ENCODE results near the gene HDAC8.
"Not testable (repeated sequence)": the region's sequence is repeated elsewhere in the genome, so short reads cannot be mapped to it uniquely, and the experiment has no call there.

Gene HDAC8

DNA sequence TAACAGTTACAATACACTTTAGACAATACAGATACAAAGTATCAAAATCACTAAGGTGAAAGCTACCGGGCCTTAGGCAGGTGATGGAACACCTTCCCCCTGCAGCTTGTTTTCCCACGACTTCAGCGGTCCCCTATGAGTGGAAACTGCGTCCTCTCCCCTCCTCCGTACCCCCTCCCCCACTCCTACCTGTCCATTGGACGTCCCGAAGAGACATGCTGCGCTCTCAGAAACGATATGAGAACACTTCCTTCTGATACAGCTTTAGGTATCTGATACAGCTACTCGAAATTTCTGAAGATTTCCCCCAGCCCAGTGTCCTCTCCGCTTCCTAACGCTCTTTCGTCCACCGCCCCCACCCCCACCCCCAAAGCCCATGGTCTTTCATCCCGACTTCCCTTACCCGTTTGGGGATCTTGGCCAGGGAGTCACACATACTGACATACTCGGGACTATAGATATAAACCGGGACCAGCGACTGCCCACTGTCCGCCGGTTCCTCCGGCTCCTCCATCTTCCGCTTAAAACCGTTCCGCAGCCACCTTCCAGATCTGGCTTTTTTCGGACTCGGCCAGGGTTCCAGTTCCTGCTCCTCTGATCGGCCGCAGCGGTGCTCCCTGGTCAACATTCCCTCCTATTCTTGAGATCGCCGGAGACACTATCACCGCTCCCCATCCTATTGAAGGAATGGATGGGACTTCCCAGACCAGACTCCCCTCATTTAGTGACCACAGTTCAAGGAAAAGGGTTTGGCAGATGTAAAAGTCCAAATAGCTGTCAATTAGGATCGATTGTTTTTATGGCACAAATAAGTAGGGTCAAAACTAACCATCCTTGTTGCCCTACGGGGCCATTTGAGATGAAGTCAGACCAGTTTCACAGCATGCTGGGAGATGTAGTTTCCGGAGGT lies at the start of gene HDAC8:
Gene HDAC8 (minus strand): TSS at position 596 of the 910 bp plus-strand sequence. CDS start 82 bp downstream, at position 514.
- DNase-seq = peak; percentile 84 to 85
- no peak for TF ChIP-seq GATA1 (IDR thresholded peaks at IDR 0.05; ENCODE audit: low read depth, low read length)
- peak; percentile 34 for TF ChIP-seq POLR2A (IDR thresholded peaks at IDR 0.05; ENCODE audit: low read length)

DNA sequence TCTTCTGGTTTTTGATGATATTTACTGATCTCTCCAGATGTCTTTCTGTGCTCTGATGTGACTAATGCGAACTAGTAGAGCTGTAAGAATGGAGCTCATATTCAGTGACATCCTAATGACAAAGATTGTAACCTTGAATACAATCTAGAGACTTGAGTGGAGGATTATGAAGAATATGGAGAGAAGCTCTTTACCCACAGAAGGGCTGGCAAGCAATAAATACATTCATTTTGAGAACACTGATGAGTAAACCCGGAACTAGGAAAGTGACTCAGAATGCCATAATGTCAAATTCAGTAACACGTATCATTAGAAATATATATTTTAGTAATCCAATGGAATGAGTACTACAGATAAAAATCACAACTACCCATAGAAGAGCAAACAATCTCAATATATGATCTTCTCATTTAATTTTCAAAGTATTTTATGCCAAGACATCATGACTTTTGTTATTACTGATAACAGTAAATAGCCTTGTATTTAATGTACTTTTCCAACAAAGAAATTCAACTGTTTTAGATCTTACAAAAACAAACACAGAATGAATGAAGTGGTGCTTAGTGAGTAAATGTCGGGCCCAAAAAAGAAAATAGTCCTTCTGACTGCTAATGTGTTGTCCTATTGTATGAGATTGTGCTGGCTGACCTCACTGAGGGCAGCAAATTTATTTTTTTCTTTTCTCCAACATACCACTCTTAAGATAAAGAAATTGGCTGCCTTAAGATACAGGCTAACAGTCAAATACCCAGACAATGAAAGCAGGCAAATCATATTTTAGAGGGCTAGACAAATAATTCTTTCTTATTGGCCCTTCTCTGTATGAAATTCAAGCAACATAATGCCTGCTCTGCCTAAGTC lies 49.2 kb upstream of the HDAC8 start:
- DNase-seq = no peak
- TF ChIP-seq GATA1 (IDR thresholded peaks at IDR 0.05; ENCODE audit: low read depth, low read length) (no peak), POLR2A (IDR thresholded peaks at IDR 0.05; ENCODE audit: low read length) (no peak)

DNA sequence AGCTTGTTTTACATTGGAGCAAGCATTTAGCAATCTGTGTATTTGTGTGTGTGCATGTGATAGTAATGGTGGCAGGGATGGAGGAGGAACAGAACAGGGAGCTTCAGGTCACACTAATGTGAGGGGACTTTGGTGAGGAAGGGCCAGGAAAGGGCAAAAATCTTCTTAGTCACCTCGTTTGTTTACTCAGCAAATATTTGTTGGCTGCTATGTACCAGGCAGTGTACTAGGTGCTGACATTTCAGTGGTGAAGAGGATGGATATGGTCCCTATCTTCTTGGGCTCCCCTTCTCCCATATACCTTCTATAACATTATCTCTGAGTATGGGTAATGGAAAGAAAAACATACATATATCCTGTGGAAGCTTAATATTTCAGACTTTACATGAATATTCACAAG lies 48.5 kb upstream of the HDAC8 start:
- no peak for DNase-seq
- TF ChIP-seq GATA1 (IDR thresholded peaks at IDR 0.05; ENCODE audit: low read depth, low read length) = no peak
- TF ChIP-seq POLR2A (IDR thresholded peaks at IDR 0.05; ENCODE audit: low read length) = no peak

DNA sequence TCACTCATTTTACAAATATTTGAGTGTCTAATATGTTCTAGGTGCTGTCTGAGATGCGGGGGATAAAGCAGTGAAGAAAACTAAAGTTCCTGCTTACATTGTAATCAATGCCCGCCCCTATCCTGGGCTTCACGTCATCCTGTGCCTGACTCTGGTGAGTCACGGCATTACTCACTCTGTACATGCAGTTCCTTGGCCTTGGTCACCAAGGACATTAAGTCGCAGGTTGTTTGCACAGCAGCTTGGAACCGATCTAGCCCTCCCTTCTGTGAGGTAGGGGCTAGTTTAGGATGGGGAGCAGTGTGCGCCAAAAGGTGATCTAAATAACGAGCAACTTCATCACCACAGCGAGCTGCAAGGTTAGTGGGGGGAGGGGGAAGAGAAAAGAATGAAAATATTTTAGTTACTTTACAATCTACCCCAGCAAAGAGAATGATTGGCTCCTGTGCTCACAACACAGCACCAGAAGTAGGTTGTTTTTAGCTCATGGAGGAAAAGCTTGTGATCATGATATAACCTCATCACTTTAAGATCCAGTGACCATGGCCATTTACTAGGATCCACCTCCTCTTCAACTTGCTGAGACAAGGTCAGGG lies 48.0 kb upstream of the HDAC8 start:
- DNase-seq = peak in 1 of 2 experiments; percentile 41
- no peak for TF ChIP-seq GATA1 (IDR thresholded peaks at IDR 0.05; ENCODE audit: low read depth, low read length)
- TF ChIP-seq POLR2A (IDR thresholded peaks at IDR 0.05; ENCODE audit: low read length) = no peak

DNA sequence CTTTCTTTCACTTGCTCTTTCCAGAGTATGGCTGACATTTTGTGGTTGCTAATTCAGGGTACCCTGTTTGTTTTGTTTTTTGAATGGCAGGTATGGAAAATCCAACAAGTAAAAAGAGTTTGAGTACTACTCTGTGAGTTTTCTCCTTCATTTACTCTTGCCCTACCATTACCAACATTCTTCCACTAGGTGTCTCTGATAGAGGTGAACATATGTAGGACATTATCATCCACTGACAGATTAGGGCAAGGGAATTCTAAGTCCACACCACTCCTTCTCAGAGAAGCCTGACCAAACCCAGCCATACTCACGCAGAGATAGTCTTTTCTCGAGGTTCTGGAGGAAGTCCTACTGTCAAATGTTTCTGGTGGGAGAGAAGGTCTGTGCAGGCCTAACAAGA lies 36.7 kb upstream of the HDAC8 start:
- DNase-seq = peak; percentile 0 to 3
- TF ChIP-seq GATA1 (IDR thresholded peaks at IDR 0.05; ENCODE audit: low read depth, low read length) (no peak), POLR2A (IDR thresholded peaks at IDR 0.05; ENCODE audit: low read length) (no peak)

DNA sequence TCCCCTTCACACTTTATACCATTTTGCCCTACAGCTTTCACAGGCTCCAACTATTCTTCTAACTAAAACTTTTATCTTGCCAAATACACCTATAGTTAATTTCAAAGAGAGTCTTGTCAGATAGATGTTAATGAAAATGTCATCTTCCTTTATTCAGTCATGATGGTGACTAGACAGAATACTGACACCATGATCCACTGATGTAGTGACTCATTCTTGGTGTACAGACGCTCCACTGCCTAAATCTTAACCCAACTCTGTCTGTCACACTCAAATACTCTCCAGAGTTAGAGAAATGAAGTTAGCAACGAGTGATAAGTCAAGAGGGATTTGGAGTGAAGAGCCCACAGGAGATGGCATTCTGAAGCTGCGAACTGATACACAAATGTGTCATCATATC lies 32.1 kb upstream of the HDAC8 start:
- no peak for TF ChIP-seq POLR2A (IDR thresholded peaks at IDR 0.05; ENCODE audit: low read length)
- no peak for TF ChIP-seq GATA1 (IDR thresholded peaks at IDR 0.05; ENCODE audit: low read depth, low read length)
- peak in 1 of 2 experiments; percentile 1 for DNase-seq

DNA sequence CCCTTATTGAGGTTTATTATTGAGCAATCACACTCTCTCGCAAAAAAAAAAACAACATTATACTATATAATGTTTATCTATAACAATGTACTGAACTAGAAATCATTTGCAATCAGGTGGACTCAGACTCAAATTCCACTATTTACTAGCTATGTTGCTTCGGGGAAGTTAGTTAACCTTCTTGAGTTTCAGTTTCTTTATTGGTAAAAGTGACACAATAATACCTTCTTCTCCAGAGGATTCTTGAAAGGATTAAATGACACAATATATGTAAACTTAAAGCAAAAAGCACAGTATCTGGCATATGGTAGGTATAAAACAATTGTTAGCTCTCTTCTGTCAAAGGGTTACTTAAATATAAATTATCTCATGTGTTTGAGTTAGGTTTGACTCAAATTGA lies 31.5 kb upstream of the HDAC8 start:
- TF ChIP-seq GATA1 (IDR thresholded peaks at IDR 0.05; ENCODE audit: low read depth, low read length) (no peak), POLR2A (IDR thresholded peaks at IDR 0.05; ENCODE audit: low read length) (no peak)
- DNase-seq = no peak

DNA sequence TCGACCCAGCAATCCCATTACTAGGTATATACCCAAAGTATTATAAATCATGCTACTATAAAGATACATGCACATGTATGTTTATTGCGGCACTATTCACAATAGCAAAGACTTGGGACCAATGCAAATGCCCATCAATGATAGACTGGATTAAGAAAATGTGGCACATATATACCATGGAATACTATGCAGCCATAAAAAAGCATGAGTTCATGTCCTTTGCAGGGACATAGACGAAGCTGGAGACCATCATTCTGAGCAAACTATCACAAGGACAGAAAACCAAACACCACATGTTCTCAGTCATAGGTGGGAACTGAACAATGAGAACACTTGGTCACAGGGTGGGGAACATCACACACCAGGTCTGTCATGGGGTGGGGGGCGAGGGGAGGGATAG lies 18.4 kb upstream of the HDAC8 start:
- DNase-seq = not testable (repeated sequence)

DNA sequence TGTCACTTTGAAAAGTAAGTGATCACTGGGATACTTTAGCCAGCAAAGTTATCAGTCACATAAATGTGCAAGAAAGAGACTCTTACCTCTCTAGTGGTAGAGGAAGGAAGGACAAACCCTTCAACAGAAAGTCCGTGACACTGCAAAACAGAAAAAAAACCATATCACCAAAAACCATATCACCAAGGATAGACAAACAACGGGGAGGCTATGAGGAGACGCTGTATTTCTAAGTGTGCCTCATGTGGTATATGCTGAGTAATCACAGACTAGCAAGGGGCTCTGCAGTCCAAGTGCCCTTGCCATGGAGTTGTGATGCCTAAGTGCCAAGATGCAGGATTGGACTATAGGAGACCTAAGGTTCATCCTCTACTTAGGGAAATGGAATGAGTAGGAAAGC lies 11.5 kb upstream of the HDAC8 start:
- no peak for TF ChIP-seq POLR2A (IDR thresholded peaks at IDR 0.05; ENCODE audit: low read length)
- TF ChIP-seq GATA1 (IDR thresholded peaks at IDR 0.05; ENCODE audit: low read depth, low read length) = no peak
- peak; percentile 0 to 9 for DNase-seq

DNA sequence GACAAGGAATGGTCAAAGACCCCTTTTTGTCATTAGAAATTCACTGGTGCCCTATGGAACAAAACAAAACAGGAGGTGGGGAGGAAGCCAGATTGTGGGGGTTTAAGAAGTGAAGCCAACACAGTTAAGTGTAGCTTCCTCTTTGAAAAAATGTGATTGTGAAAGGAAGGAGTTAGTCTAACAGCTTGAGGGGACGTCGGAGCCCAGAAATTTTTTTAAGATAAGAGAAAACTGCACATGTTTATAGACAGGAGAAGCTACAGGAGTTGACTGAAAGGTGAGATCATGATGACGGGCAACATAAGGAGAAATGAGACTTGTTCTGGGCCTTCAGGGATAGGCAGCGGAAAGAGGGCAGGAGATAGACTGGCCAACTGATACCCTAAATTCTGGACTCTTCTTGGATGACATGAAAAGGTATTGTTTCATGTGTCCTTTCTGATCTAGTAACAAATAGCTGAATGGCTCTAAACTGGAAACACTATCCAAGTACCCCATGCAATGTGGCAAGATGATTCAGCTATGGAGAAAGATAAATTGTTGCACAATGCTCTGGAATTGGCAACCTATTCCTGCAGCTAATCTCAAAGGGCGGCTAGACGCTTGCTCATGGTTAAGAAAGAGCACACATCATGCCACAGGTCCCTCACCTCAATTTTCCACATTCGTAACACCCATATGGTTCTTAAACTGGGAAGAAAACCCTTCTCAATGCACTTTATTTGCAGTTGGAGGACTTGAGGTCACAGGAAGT lies 3.7 kb upstream of the HDAC8 start:
- peak; percentile 1 to 33 for DNase-seq
- TF ChIP-seq GATA1 (IDR thresholded peaks at IDR 0.05; ENCODE audit: low read depth, low read length) (no peak), POLR2A (IDR thresholded peaks at IDR 0.05; ENCODE audit: low read length) (no peak)

DNA sequence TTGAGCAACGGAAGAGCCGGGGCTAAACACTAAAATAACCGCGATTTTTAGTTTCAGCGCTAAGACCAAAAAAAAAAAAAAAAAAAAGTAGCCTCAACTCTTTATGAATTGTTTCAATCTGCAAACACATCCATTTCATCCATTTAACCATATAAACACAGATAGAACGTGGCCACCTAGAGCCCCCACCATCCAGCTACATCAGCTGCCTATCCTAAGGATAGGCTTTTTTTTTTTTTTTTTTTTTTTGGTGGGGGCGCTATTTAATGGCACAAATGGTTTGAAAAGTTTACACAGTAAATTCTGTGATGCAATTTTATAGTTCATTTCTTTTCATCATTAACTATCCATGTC lies 492 bp upstream of the HDAC8 start:
- DNase-seq = no peak
- TF ChIP-seq POLR2A (IDR thresholded peaks at IDR 0.05; ENCODE audit: low read length) = no peak
- TF ChIP-seq GATA1 (IDR thresholded peaks at IDR 0.05; ENCODE audit: low read depth, low read length) = no peak

DNA sequence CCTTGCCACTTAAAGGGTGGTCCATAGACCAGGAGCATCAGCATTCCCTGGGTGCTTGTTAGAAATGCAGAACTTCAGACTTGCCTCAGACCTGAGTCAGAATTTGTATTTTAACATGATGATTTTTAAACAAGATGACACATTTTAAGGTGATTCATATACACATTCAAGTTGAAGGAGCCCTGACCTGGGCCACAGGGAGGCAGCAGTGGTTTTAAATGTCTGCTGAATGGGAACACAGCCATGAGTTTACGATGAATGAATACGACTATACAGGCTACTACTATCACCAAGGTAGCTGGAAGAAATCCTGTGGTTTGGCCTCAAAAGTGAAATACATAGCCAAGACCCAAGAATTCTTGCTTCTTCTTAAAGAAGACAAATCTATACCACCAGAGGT lies 2.9 kb downstream of the HDAC8 start:
- TF ChIP-seq POLR2A (IDR thresholded peaks at IDR 0.05; ENCODE audit: low read length) (no peak), GATA1 (IDR thresholded peaks at IDR 0.05; ENCODE audit: low read depth, low read length) (no peak)
- DNase-seq = peak in 1 of 2 experiments; percentile 1

DNA sequence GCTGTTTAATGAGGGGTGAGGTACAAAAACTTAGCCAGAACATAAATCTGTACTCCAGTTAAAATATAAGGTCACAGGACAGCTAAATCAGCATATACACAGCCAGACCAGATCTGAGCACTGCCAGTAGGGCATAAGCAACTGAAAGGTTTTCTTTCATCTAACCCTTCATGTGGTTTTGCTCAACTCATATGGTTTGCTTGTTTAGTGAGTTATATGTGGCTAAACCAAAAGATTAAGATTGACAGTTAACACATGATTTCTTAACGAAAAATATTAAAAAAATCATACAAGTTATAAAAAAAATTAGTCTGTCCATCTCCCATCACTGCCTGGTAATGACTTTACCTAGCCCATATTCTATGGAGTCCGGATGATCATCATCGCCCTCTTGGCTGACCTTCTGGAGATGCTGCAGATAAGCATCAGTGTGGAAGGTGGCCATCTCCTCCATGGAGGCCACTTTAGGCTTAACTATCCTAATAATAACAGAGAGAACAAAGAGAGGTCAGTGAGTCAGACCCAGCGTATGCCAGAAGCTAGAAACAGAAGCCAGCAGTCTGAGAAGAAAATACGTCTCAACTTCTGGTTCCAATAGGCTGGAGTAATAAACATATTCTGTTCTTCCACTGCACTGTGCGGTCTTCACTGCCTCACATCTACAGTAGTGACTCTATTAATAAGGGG lies 4.1 kb downstream of the HDAC8 start:
- TF ChIP-seq POLR2A (IDR thresholded peaks at IDR 0.05; ENCODE audit: low read length) = no peak
- TF ChIP-seq GATA1 (IDR thresholded peaks at IDR 0.05; ENCODE audit: low read depth, low read length) = no peak
- no peak for DNase-seq
